Karpas-422 (cell line): ENCODE results near the gene TLE5. TPM values are rescaled to one million over a fixed set of nuclear protein-coding genes. Genes with fewer than 3 reads are reported as not detected.

Experiments
- DNase-seq: peaks from one replicate; pipeline ENCODE4 v3.0.0-alpha.2; 2015
- H2AFZ ChIP-seq: fragments of 200-600 bp; sonication (generic); 2 replicates; pipeline ENCODE4 v1.6.1; 2014; ENCODE audit warnings: antibody characterized with exemption, low read length, mixed read lengths
- H3K27ac ChIP-seq: fragments of 200-600 bp; sonication (generic); 2 replicates; pipeline ENCODE4 v1.5.1; 2014; ENCODE audit warnings: mild to moderate bottlenecking, low read length, moderate library complexity
- H3K27me3 ChIP-seq: fragments of 200-600 bp; sonication (generic); 2 replicates; pipeline ENCODE4 v1.6.1; 2014; ENCODE audit warnings: low read length, mixed read lengths
- H3K36me3 ChIP-seq: fragments of 200-600 bp; sonication (generic); 2 replicates; pipeline ENCODE4 v1.6.1; 2014; ENCODE audit warnings: low read length, mixed read lengths; ENCODE audit not compliant: insufficient read depth
- H3K4me1 ChIP-seq: fragments of 200-600 bp; sonication (generic); 2 replicates; pipeline ENCODE4 v1.6.1; 2014; ENCODE audit warnings: mild to moderate bottlenecking, low read length, mixed read lengths
- H3K4me2 ChIP-seq: fragments of 200-600 bp; sonication (generic); 2 replicates; pipeline ENCODE4 v1.6.1; 2014; ENCODE audit warnings: low read length, low read depth, mild to moderate bottlenecking; ENCODE audit not compliant: poor library complexity, severe bottlenecking
- H3K4me3 ChIP-seq: fragments of 200-600 bp; sonication (generic); 2 replicates; pipeline ENCODE4 v1.5.1; 2014; ENCODE audit warnings: mild to moderate bottlenecking, antibody characterized with exemption, low read length, mixed read lengths
- H3K79me2 ChIP-seq: fragments of 200-600 bp; sonication (generic); 2 replicates; pipeline ENCODE4 v1.6.1; 2014; ENCODE audit warnings: mild to moderate bottlenecking, low read length, mixed read lengths
- H3K9ac ChIP-seq: fragments of 200-600 bp; sonication (generic); 2 replicates; pipeline ENCODE4 v1.6.0; 2014; ENCODE audit warnings: low read length
- H3K9me2 ChIP-seq: fragments of 200-600 bp; sonication (generic), shearing (Covaris generic); replicated peaks from 2 replicates; pipeline ENCODE4 v1.6.0; 2014; ENCODE audit warnings: mild to moderate bottlenecking, low read length, moderate library complexity; ENCODE audit not compliant: insufficient read depth
- H3K9me3 ChIP-seq: fragments of 300-700, 200-600 bp; sonication (generic); 2 replicates; pipeline ENCODE4 v1.6.1; 2014; ENCODE audit warnings: low read length, mixed read lengths
- H4K20me1 ChIP-seq: fragments of 200-600 bp; sonication (generic); 2 replicates; pipeline ENCODE4 v1.6.1; 2014; ENCODE audit warnings: mild to moderate bottlenecking, antibody characterized with exemption, low read length, low read depth; ENCODE audit not compliant: insufficient read depth
- total RNA-seq: library from RNA; depleted of rRNA; stranded (reverse); fragments of >200 nt; shearing (Covaris generic); gene quantifications from 2 replicates; pipeline ENCODE4 v1.2.3, GENCODE V29; 2014; ENCODE audit warnings: low replicate concordance

TLE5 gene
- total RNA-seq, 1 experiment from 2014 or later = 146 TPM

- Histone ChIP-seq H3K4me3 (no peak within 1 kb of the TSS), H3K4me2 (no peak within 1 kb of the TSS), H4K20me1 (no peaks in the 10 kb centered on the region), H2AFZ (no peak within 1 kb of the TSS), H3K9me3 (no peaks in the 10 kb centered on the region), H3K36me3 (no peaks in the 10 kb centered on the region), H3K79me2 (no peaks in the 10 kb centered on the region), H3K9me2 (no peaks in the 10 kb centered on the region), H3K4me1 (no peaks in the 10 kb centered on the region), H3K27me3 (0 out of 2 replicates have a peak, but pooled peaks cover 2% of the 10 kb centered on the region), H3K27ac (no peak within 1 kb of the TSS), H3K9ac (no peak within 1 kb of the TSS)
- no peak for DNase-seq
Measured at GRCh38 chr19:3029065-3029923, 33.0 kb downstream of the TLE5 start, which contains the start of gene TLE2. Gene TLE2 (minus strand): TSS chr19:3029280. CDS start chr19:3028904, 376 bp downstream.

- Histone ChIP-seq H3K27me3 (0 out of 2 replicates have a peak, but pooled peaks cover 2% of the 10 kb centered on the region), H3K36me3 (no peaks in the 10 kb centered on the region), H2AFZ (no peak overlapping the region), H3K4me2 (no peak overlapping the region), H3K9me3 (no peaks in the 10 kb centered on the region), H3K9me2 (no peaks in the 10 kb centered on the region), H3K4me1 (no peaks in the 10 kb centered on the region), H3K9ac (no peak overlapping the region), H4K20me1 (no peaks in the 10 kb centered on the region), H3K4me3 (no peak overlapping the region), H3K79me2 (no peaks in the 10 kb centered on the region), H3K27ac (no peak overlapping the region)
- DNase-seq = no peak
Measured at GRCh38 chr19:3028305-3029064, 33.8 kb downstream of the TLE5 start.

GRCh38 chr19:3027981-3028304 lies 34.4 kb downstream of the TLE5 start:
- no peaks in the 10 kb centered on the region for H3K9me3 ChIP-seq
- H3K36me3 ChIP-seq = no peaks in the 10 kb centered on the region
- H3K4me3 ChIP-seq = no peak overlapping the region
- no peaks in the 10 kb centered on the region for H3K4me1 ChIP-seq
- H3K27ac ChIP-seq = no peak overlapping the region
- H3K27me3 ChIP-seq = 0 out of 2 replicates have a peak, but pooled peaks cover 2% of the 10 kb centered on the region
- no peaks in the 10 kb centered on the region for H3K79me2 ChIP-seq
- no peak overlapping the region for H2AFZ ChIP-seq
- DNase-seq = no peak
- no peak overlapping the region for H3K4me2 ChIP-seq
- no peaks in the 10 kb centered on the region for H4K20me1 ChIP-seq
- no peak overlapping the region for H3K9ac ChIP-seq
- no peaks in the 10 kb centered on the region for H3K9me2 ChIP-seq

- no peak for DNase-seq
- Histone ChIP-seq H3K9me2 (no peaks in the 10 kb centered on the region), H3K27me3 (0 out of 2 replicates have a peak, but pooled peaks cover 2% of the 10 kb centered on the region)
Measured at GRCh38 chr19:3027292-3027691, 35.0 kb downstream of the TLE5 start.

GRCh38 chr19:3026768-3027167 lies 35.5 kb downstream of the TLE5 start:
- no peaks in the 10 kb centered on the region for H3K4me1 ChIP-seq
- no peaks in the 10 kb centered on the region for H3K36me3 ChIP-seq
- H4K20me1 ChIP-seq = no peaks in the 10 kb centered on the region
- DNase-seq = no peak
- no peak overlapping the region for H3K4me2 ChIP-seq
- 0 out of 2 replicates have a peak, but pooled peaks cover 2% of the 10 kb centered on the region for H3K27me3 ChIP-seq
- H2AFZ ChIP-seq = no peak overlapping the region
- no peak overlapping the region for H3K9ac ChIP-seq
- no peaks in the 10 kb centered on the region for H3K79me2 ChIP-seq
- no peaks in the 10 kb centered on the region for H3K9me3 ChIP-seq
- no peaks in the 10 kb centered on the region for H3K9me2 ChIP-seq
- no peak overlapping the region for H3K4me3 ChIP-seq
- no peak overlapping the region for H3K27ac ChIP-seq

More at GRCh38 chr19:3027292-3027691, 35.0 kb downstream of the TLE5 start:
- no peaks in the 10 kb centered on the region for H4K20me1 ChIP-seq
- no peak overlapping the region for H3K27ac ChIP-seq
- H3K4me1 ChIP-seq = no peaks in the 10 kb centered on the region
- H3K9ac ChIP-seq = no peak overlapping the region
- no peak overlapping the region for H3K4me2 ChIP-seq
- H3K36me3 ChIP-seq = no peaks in the 10 kb centered on the region
- no peaks in the 10 kb centered on the region for H3K79me2 ChIP-seq
- no peaks in the 10 kb centered on the region for H3K9me3 ChIP-seq
- no peak overlapping the region for H3K4me3 ChIP-seq
- no peak overlapping the region for H2AFZ ChIP-seq

GRCh38 chr19:3025549-3025886 lies 36.8 kb downstream of the TLE5 start:
- Histone ChIP-seq H3K4me3 (no peak overlapping the region), H3K9ac (no peak overlapping the region), H3K79me2 (no peaks in the 10 kb centered on the region), H3K9me3 (no peaks in the 10 kb centered on the region), H3K36me3 (no peaks in the 10 kb centered on the region), H4K20me1 (no peaks in the 10 kb centered on the region), H3K4me1 (no peaks in the 10 kb centered on the region), H3K27ac (no peak overlapping the region), H3K4me2 (no peak overlapping the region), H3K27me3 (0 out of 2 replicates have a peak, but pooled peaks cover 2% of the 10 kb centered on the region), H2AFZ (no peak overlapping the region), H3K9me2 (no peaks in the 10 kb centered on the region)
- no peak for DNase-seq

- Histone ChIP-seq H2AFZ (no peak overlapping the region), H3K9ac (no peak overlapping the region), H3K27ac (no peak overlapping the region), H4K20me1 (no peaks in the 10 kb centered on the region), H3K4me3 (no peak overlapping the region), H3K4me2 (no peak overlapping the region), H3K9me2 (no peaks in the 10 kb centered on the region), H3K9me3 (no peaks in the 10 kb centered on the region), H3K36me3 (no peaks in the 10 kb centered on the region), H3K27me3 (0 out of 2 replicates have a peak, but pooled peaks cover 2% of the 10 kb centered on the region), H3K79me2 (no peaks in the 10 kb centered on the region), H3K4me1 (no peaks in the 10 kb centered on the region)
- DNase-seq = no peak
Measured at GRCh38 chr19:3024870-3025548, 37.3 kb downstream of the TLE5 start.

- Histone ChIP-seq H3K4me1 (no peaks in the 10 kb centered on the region), H3K36me3 (no peaks in the 10 kb centered on the region), H3K9ac (no peak overlapping the region), H3K27ac (no peak overlapping the region), H3K9me2 (no peaks in the 10 kb centered on the region), H3K27me3 (0 out of 2 replicates have a peak, but pooled peaks cover 2% of the 10 kb centered on the region), H3K9me3 (no peaks in the 10 kb centered on the region), H4K20me1 (no peaks in the 10 kb centered on the region), H2AFZ (no peak overlapping the region), H3K79me2 (no peaks in the 10 kb centered on the region), H3K4me2 (no peak overlapping the region), H3K4me3 (no peak overlapping the region)
- DNase-seq = no peak
Measured at GRCh38 chr19:3024509-3024869, 37.8 kb downstream of the TLE5 start.
